H1 (cell line): ENCODE data around the gene TRIM39. TPM values are rescaled to one million over a fixed set of nuclear protein-coding genes. Genes with fewer than 3 reads are reported as not detected.

Experiments
- CTCF ChIA-PET: fragments of 300-600 bp; sonication (Branson Sonifier 250); formaldehyde crosslinking; loops from one replicate; lab custom pipeline; 2021; ENCODE audit not compliant: partially characterized antibody; lab: Charles Lee
- POLR2A ChIA-PET: fragments of 300-600 bp; sonication (Branson Sonifier 250); formaldehyde crosslinking; loops from one replicate; lab custom pipeline; 2021; ENCODE audit warnings: inconsistent platforms; ENCODE audit not compliant: partially characterized antibody; lab: Charles Lee
- DNase-seq, 2 experiments: peaks; one replicate each; pipeline versions ENCODE4 v3.0.0 to v3.0.0-alpha.2; 2010 to 2022; ENCODE audit warnings: low spot score in 2 of 2, low read depth in 1 of 2, mixed read lengths in 1 of 2
- FAIRE-seq: peaks from 2 replicates; lab custom pipeline; 2011; peaks lifted over from hg19 to GRCh38; lab: Jason Lieb, UNC
- H2AFZ ChIP-seq: 2 replicates; pipeline ENCODE4 v1.8.1; 2012; ENCODE audit warnings: low read length, inconsistent platforms
- H2AK5ac ChIP-seq: 2 replicates; pipeline ENCODE4 v1.6.1; 2013; ENCODE audit warnings: low read depth, low read length
- H2BK120ac ChIP-seq: replicated peaks from 2 replicates; pipeline ENCODE3; 2013; ENCODE audit warnings: low read depth, low read length, inconsistent platforms
- H2BK12ac ChIP-seq: 2 replicates; pipeline ENCODE4 v1.6.1; 2013; ENCODE audit warnings: low read depth, low read length
- H2BK15ac ChIP-seq: 2 replicates; pipeline ENCODE4 v1.6.1; 2013; ENCODE audit warnings: low read length
- H2BK20ac ChIP-seq: 2 replicates; pipeline ENCODE4 v1.6.1; 2013; ENCODE audit warnings: low read length
- H2BK5ac ChIP-seq: 2 replicates; pipeline ENCODE4 v1.6.1; 2013; ENCODE audit warnings: low read depth, low read length
- H3K14ac ChIP-seq: 2 replicates; pipeline ENCODE4 v1.6.1; 2013; ENCODE audit warnings: inconsistent platforms; ENCODE audit not compliant: insufficient read length
- H3K18ac ChIP-seq: 2 replicates; pipeline ENCODE4 v1.6.1; 2013; ENCODE audit warnings: low read length; ENCODE audit errors: extremely low read depth
- H3K23ac ChIP-seq: 2 replicates; pipeline ENCODE4 v1.6.1; 2013; ENCODE audit warnings: inconsistent platforms; ENCODE audit not compliant: insufficient read length
- H3K23me2 ChIP-seq: 2 replicates; pipeline ENCODE4 v1.6.1; 2013; ENCODE audit warnings: low read depth, low read length
- H3K27ac ChIP-seq: 2 replicates; pipeline ENCODE4 v1.6.1; 2011; ENCODE audit warnings: low read depth, low read length, inconsistent platforms
- H3K27me3 ChIP-seq, 4 experiments: replicated peaks in 1 of 4; 1 replicate in 1 of 4; 2 replicates in 3 of 4; pipeline versions ENCODE4 v1.6.1 to v1.8.1; 2011 to 2013; ENCODE audit warnings: low read length in 3 of 4, mild to moderate bottlenecking in 3 of 4, inconsistent platforms in 2 of 4, mixed read lengths in 2 of 4, moderate library complexity in 1 of 4; ENCODE audit not compliant: control insufficient read depth in 3 of 4, insufficient read depth in 3 of 4; ENCODE audit errors: extremely low read depth in 1 of 4
- H3K36me3 ChIP-seq, 4 experiments: 2 replicates each; pipeline versions ENCODE4 v1.6.1 to v1.8.1; 2011 to 2013; ENCODE audit warnings: mild to moderate bottlenecking in 4 of 4, low read length in 3 of 4, moderate library complexity in 2 of 4, control low read depth in 1 of 4, inconsistent platforms in 1 of 4; ENCODE audit not compliant: insufficient read depth in 4 of 4, control insufficient read depth in 2 of 4
- H3K4ac ChIP-seq: replicated peaks from 2 replicates; pipeline ENCODE3; 2013; ENCODE audit warnings: low read length, low read depth, mixed read lengths, inconsistent platforms; ENCODE audit not compliant: insufficient read length
- H3K4me1 ChIP-seq, 4 experiments: replicated peaks in 1 of 4; 1 replicate in 1 of 4; 2 replicates in 3 of 4; pipeline versions ENCODE4 v1.6.1 to v1.8.1; 2011 to 2013; ENCODE audit warnings: low read length in 3 of 4, inconsistent platforms in 2 of 4, mixed read lengths in 1 of 4; ENCODE audit not compliant: insufficient read depth in 4 of 4, control insufficient read depth in 3 of 4
- H3K4me2 ChIP-seq, 2 experiments: 2 replicates each; pipeline versions ENCODE4 v1.6.1 to v1.8.1; 2011 to 2013; ENCODE audit warnings: low read depth in 2 of 2, low read length in 2 of 2, control low read depth in 1 of 2, inconsistent platforms in 1 of 2, mild to moderate bottlenecking in 1 of 2; ENCODE audit not compliant: insufficient read depth in 1 of 2
- H3K4me3 ChIP-seq, 4 experiments: fragments of 200-600, 300-600 bp in 1 of 4; sonication (generic), shearing (Covaris generic), sonication (Bioruptor Twin) in 1 of 4; 2 replicates each; pipeline versions ENCODE4 v1.5.1 to v1.8.1; 2011 to 2016; ENCODE audit warnings: low read length in 4 of 4, low read depth in 3 of 4, control low read depth in 2 of 4, inconsistent platforms in 2 of 4, mild to moderate bottlenecking in 2 of 4, mixed read lengths in 1 of 4, moderate library complexity in 1 of 4; ENCODE audit not compliant: insufficient read depth in 2 of 4; ENCODE audit errors: extremely low read depth in 1 of 4
- H3K56ac ChIP-seq: replicated peaks from 2 replicates; pipeline ENCODE3; 2013; ENCODE audit warnings: low read depth, mild to moderate bottlenecking, mixed read lengths, low read length, inconsistent platforms; ENCODE audit not compliant: insufficient read length
- H3K79me1 ChIP-seq: 2 replicates; pipeline ENCODE4 v1.6.1; 2013; ENCODE audit warnings: low read depth, low read length, control low read depth
- H3K79me2 ChIP-seq, 2 experiments: 2 replicates each; pipeline versions ENCODE4 v1.6.1 to v1.8.1; 2012 to 2013; ENCODE audit warnings: low read length in 2 of 2, mild to moderate bottlenecking in 2 of 2, inconsistent platforms in 1 of 2; ENCODE audit not compliant: insufficient read depth in 2 of 2, control insufficient read depth in 1 of 2
- H3K9ac ChIP-seq, 4 experiments: replicated peaks in 1 of 4; 1 replicate in 1 of 4; 2 replicates in 3 of 4; pipeline versions ENCODE4 v1.6.1 to v1.8.1; 2011 to 2013; ENCODE audit warnings: low read depth in 3 of 4, low read length in 3 of 4, control low read depth in 2 of 4, mild to moderate bottlenecking in 2 of 4, moderate library complexity in 2 of 4, inconsistent platforms in 1 of 4; ENCODE audit errors: extremely low read depth in 1 of 4
- H3K9me3 ChIP-seq, 2 experiments: 2 replicates each; pipeline versions ENCODE4 v1.6.1 to v1.8.1; 2012 to 2013; ENCODE audit warnings: mild to moderate bottlenecking in 2 of 2, moderate library complexity in 2 of 2, control low read depth in 1 of 2, inconsistent platforms in 1 of 2, low read depth in 1 of 2, low read length in 1 of 2, mixed read lengths in 1 of 2; ENCODE audit not compliant: insufficient read depth in 2 of 2
- H4K20me1 ChIP-seq, 2 experiments: replicated peaks in 1 of 2; 2 replicates each; pipeline versions ENCODE3 to v1.8.1; 2011 to 2013; ENCODE audit warnings: inconsistent platforms in 2 of 2, low read length in 2 of 2, mild to moderate bottlenecking in 1 of 2; ENCODE audit not compliant: insufficient read depth in 2 of 2, control insufficient read depth in 1 of 2
- H4K5ac ChIP-seq: 2 replicates; pipeline ENCODE4 v1.6.1; 2013; ENCODE audit warnings: low read length, low read depth, mixed read lengths, inconsistent platforms; ENCODE audit not compliant: insufficient read length
- H4K8ac ChIP-seq: 2 replicates; pipeline ENCODE4 v1.8.0; 2013; ENCODE audit warnings: mild to moderate bottlenecking, moderate library complexity, low read length, inconsistent platforms; ENCODE audit not compliant: insufficient read depth; ENCODE audit errors: extremely low read depth
- H4K91ac ChIP-seq: replicated peaks from 2 replicates; pipeline ENCODE3; 2013; ENCODE audit warnings: low read length, mixed read lengths, inconsistent platforms; ENCODE audit not compliant: insufficient read length
- CBX5 ChIP-seq: fragments of 300-800, 300-1000 bp; sonication (generic); IDR thresholded peaks from 2 replicates; pipeline ENCODE4 v1.7.1; 2016; ENCODE audit warnings: antibody characterized with exemption, low read length, low read depth
- EGR1 ChIP-seq: IDR thresholded peaks from 2 replicates; pipeline ENCODE4 v1.6.1; 2011; ENCODE audit warnings: low read depth, low read length, borderline replicate concordance
- GTF2F1 ChIP-seq: IDR thresholded peaks from 2 replicates; pipeline ENCODE4 v1.6.1; 2012; ENCODE audit warnings: low read depth, low read length, improper control_type of control experiment, borderline replicate concordance
- MAFK ChIP-seq: IDR thresholded peaks from 2 replicates; pipeline ENCODE4 v1.6.1; 2012; ENCODE audit warnings: low read depth, mild to moderate bottlenecking, improper control_type of control experiment, low read length
- NANOG ChIP-seq: IDR thresholded peaks from 2 replicates; pipeline ENCODE4 v1.6.1; 2011; ENCODE audit warnings: low read length, low read depth, mild to moderate bottlenecking, inconsistent platforms; ENCODE audit not compliant: insufficient read depth, poor library complexity, severe bottlenecking
- RBBP5 ChIP-seq: IDR thresholded peaks from 2 replicates; pipeline ENCODE4 v1.7.1; 2012; ENCODE audit warnings: low read depth, mild to moderate bottlenecking, inconsistent platforms, low read length, moderate library complexity, borderline replicate concordance
- SAP30 ChIP-seq: fragments of 300-600 bp; sonication (generic); IDR thresholded peaks from 2 replicates; pipeline ENCODE4 v1.7.1; 2012; ENCODE audit warnings: low read length, moderate library complexity, mild to moderate bottlenecking, inconsistent platforms; ENCODE audit not compliant: insufficient read depth, insufficient replicate concordance
- ZNF274 ChIP-seq: IDR thresholded peaks from 2 replicates; pipeline ENCODE4 v1.7.0; 2012; ENCODE audit warnings: low read length, borderline replicate concordance; ENCODE audit errors: extremely low read depth
- WGBS, 2 experiments: shearing (Covaris generic) in 1 of 2; methylation state at CpG; one replicate each; pipeline versions ENCODE4 v1.1.6 to v1.1.7; 2013 to 2015; ENCODE audit warnings: low lambda C conversion rate in 2 of 2, mixed read lengths in 2 of 2, inconsistent platforms in 1 of 2, low coverage in 1 of 2, missing lambda C conversion rate in 1 of 2; ENCODE audit not compliant: insufficient replicate concordance in 2 of 2, insufficient coverage in 1 of 2, insufficient read length in 1 of 2; ENCODE audit errors: extremely low coverage in 1 of 2, missing lambda C conversion rate in 1 of 2; 5-methylcytosine and 5-hydroxymethylcytosine counted together
- polyA plus RNA-seq, 7 experiments: library from polyadenylated mRNA; depleted of rRNA in 3 of 7; stranded (reverse) in 5 of 7; unstranded in 2 of 7; fragments of >200 nt in 5 of 7; fragments of 200-250 nt in 2 of 7; gene quantifications; 1 replicate in 5 of 7; 2 replicates in 1 of 7; 4 replicates in 1 of 7; pipeline versions ENCODE4 v1.2.1 to v1.2.3, GENCODE V29; 2011 to 2013; ENCODE audit warnings: missing spikeins in 2 of 7, mixed read lengths in 2 of 7
- total RNA-seq: library from RNA; stranded (reverse); fragmentation: NEBNext Ultra II Directional; extraction: Animal tissue kit (Norgen Biotek cat#: 25700); gene quantifications from 2 replicates; pipeline ENCODE4 v1.2.1, GENCODE V29; 2021
- TF ChIP-seq, protein P1 (sequence below): IDR thresholded peaks from 2 replicates; pipeline ENCODE4 v1.6.1; 2011; ENCODE audit warnings: low read depth, mild to moderate bottlenecking, low read length; ENCODE audit not compliant: insufficient read depth
- TF ChIP-seq, protein P2 (sequence below): IDR thresholded peaks from 2 replicates; pipeline ENCODE4 v1.6.1; 2012; ENCODE audit warnings: low read length, inconsistent platforms

The TRIM39 gene
- total and polyA plus RNA-seq, 2 of the 8 experiments (the other 6 are each of a cell fraction or from before 2014, with no cell fraction given), result 7.3 to 26.1 TPM

DNA sequence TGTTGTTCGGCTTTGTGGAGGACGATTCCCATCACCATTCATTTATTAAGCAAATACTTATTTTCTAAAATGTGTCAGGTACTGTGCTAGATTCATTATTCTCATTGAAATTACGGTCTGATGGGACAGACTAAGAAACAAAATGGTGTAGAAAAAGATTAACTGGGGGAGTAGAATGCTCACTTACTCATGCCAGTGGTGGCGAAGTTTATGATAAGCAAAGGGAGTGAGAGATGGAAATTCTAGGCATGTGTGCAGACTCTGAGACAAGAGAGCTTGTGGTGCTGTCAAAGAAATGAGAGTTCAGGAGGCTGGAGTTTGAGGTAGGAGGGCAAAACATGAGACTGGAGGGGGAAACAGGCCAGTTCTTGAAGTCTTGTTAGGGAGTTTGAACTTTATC is 19.1 kb downstream of the TRIM39 start:
- Histone ChIP-seq H2BK12ac (no peak overlapping the region), H3K18ac (no peak overlapping the region), H4K20me1 (peaks cover 2 to 3% of the 10 kb centered on the region in 2 experiments), H3K4ac (no peak overlapping the region), H3K23me2 (no peaks in the 10 kb centered on the region), H3K79me2 (peaks cover 0 to 7% of the 10 kb centered on the region in 2 experiments; a peak in 2 of 4 replicates), H4K8ac (no peak overlapping the region), H3K14ac (no peak overlapping the region), H3K56ac (no peak overlapping the region), H3K27me3 (no peaks in the 10 kb centered on the region), H4K5ac (no peak overlapping the region), H3K9ac (peak overlapping the region in 1 of 4 experiments; percentile 1; a peak in 2 of 7 replicates), H2AFZ (no peak overlapping the region), H2BK5ac (no peak overlapping the region), H3K4me1 (peaks cover 0 to 7% (median 0%) of the 10 kb centered on the region in 4 experiments; a peak in 1 of 7 replicates), H3K4me2 (peak overlapping the region; percentile 34 to 66), H3K27ac (no peak overlapping the region), H4K91ac (no peak overlapping the region), H2BK120ac (no peak overlapping the region), H2AK5ac (no peak overlapping the region), H3K9me3 (no peaks in the 10 kb centered on the region), H3K79me1 (no peaks in the 10 kb centered on the region), H3K4me3 (peak overlapping the region; percentile 79 to 92 (median 84); a peak in 7 of 8 replicates), H2BK20ac (no peak overlapping the region), H3K36me3 (peaks cover 0 to 19% (median 8%) of the 10 kb centered on the region in 4 experiments; a peak in 4 of 8 replicates), H2BK15ac (no peak overlapping the region), H3K23ac (no peak overlapping the region)
- ChIA-PET CTCF (interaction anchor here (0.8 kb wide), 1 partner anchor 127 kb away, joined by 3 read pairs; no protein-coding TSS in a partner anchor), POLR2A (no interaction called here)
- DNase-seq, result no peak
- WGBS, 2 experiments, result 75% methylated on average over 4 of the region's 4 CpGs; no CpG with 5 or more reads in 1 of the 2 experiments
- no peak for FAIRE-seq
- TF ChIP-seq GTF2F1 (no peak), EGR1 (no peak), CBX5 (no peak), ZNF274 (no peak), MAFK (no peak), NANOG (no peak), RBBP5 (no peak), SAP30 (no peak)
- TF ChIP-seq, protein P1, sequence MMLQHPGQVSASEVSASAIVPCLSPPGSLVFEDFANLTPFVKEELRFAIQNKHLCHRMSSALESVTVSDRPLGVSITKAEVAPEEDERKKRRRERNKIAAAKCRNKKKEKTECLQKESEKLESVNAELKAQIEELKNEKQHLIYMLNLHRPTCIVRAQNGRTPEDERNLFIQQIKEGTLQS, result no peak
- TF ChIP-seq, protein P2, sequence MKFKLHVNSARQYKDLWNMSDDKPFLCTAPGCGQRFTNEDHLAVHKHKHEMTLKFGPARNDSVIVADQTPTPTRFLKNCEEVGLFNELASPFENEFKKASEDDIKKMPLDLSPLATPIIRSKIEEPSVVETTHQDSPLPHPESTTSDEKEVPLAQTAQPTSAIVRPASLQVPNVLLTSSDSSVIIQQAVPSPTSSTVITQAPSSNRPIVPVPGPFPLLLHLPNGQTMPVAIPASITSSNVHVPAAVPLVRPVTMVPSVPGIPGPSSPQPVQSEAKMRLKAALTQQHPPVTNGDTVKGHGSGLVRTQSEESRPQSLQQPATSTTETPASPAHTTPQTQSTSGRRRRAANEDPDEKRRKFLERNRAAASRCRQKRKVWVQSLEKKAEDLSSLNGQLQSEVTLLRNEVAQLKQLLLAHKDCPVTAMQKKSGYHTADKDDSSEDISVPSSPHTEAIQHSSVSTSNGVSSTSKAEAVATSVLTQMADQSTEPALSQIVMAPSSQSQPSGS, result no peak
